GM10266 (cell line): ENCODE data around the gene KLF16.
A peak's percentile ranks its signal among the peaks of the same experiment; 100 is the strongest.

ENCODE experiments used
- DNase-seq: peaks from one replicate; pipeline ENCODE4 v3.0.0; 2012; ENCODE audit errors: extremely low spot score
- TF ChIP-seq, protein P1 (sequence below): IDR thresholded peaks from 2 replicates; pipeline ENCODE4 v1.5.1; 2012; ENCODE audit warnings: mild to moderate bottlenecking, low read depth; ENCODE audit not compliant: control insufficient read depth, insufficient read depth; ENCODE audit errors: missing control alignments

Gene KLF16

DNA sequence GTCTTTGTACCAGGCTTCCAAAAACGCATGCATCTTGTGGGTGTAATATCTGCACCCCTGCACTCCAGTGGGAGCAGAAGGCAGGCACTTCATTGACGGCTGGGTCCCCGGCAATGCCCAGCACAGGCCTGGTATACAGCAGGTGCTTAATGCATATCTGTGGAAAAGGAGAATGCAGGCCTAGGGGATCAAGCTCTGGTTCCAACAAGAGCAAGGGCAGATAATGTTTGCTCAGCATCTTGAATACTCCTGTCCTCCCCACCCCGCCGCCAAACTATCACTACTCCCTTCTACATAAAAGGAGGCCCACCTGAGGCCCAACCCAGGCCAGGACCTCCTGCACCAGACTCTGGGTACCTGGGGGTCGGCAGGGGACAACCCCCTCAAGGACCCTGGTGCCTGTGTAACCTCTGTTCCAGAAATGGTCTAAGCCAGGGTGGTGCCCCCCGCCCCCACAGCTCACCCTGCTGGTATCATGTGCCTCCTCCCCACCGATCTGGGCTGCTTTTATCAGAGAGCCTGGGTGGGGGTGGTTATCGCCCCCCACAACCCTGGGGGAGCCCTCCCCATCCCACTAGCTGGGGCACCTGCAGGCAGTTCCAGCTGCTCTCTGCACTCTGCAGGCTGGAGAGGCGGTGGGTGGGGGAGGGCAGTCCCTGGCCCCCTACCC lies 4.8 kb downstream of the KLF16 start:
- TF ChIP-seq, protein P1, sequence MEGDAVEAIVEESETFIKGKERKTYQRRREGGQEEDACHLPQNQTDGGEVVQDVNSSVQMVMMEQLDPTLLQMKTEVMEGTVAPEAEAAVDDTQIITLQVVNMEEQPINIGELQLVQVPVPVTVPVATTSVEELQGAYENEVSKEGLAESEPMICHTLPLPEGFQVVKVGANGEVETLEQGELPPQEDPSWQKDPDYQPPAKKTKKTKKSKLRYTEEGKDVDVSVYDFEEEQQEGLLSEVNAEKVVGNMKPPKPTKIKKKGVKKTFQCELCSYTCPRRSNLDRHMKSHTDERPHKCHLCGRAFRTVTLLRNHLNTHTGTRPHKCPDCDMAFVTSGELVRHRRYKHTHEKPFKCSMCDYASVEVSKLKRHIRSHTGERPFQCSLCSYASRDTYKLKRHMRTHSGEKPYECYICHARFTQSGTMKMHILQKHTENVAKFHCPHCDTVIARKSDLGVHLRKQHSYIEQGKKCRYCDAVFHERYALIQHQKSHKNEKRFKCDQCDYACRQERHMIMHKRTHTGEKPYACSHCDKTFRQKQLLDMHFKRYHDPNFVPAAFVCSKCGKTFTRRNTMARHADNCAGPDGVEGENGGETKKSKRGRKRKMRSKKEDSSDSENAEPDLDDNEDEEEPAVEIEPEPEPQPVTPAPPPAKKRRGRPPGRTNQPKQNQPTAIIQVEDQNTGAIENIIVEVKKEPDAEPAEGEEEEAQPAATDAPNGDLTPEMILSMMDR, result no peak
- no peak for DNase-seq

- no peak for DNase-seq
- TF ChIP-seq, protein P1, result no peak
These were observed 5.6 kb downstream of the KLF16 start for GRCh38 chr19:1857648-1858326.

GRCh38 chr19:1856698-1857603 lies 6.4 kb downstream of the KLF16 start:
- TF ChIP-seq, protein P1, result no peak
- DNase-seq, result peak; percentile 88

DNA sequence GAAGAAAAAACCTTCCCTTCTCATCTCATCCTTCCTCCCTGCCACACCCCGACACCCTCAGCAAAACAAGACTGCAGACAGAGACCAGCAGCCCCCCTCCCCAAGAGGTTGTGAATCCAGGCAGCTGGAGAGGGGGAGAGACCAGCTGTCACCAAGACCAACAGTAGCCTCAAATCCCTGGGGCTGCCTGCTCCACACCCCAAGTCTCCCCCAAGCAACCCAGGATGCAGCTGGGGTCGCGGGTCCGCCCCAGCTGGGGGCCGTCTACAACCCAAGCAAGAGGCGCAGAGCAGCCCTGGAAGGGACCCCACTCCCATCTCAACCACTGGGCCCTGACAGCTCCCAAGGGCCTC lies 7.1 kb downstream of the KLF16 start:
- TF ChIP-seq, protein P1, result no peak
- no peak for DNase-seq

- TF ChIP-seq, protein P1, result no peak
- no peak for DNase-seq
These were observed 7.5 kb downstream of the KLF16 start for GRCh38 chr19:1855828-1856255.

DNA sequence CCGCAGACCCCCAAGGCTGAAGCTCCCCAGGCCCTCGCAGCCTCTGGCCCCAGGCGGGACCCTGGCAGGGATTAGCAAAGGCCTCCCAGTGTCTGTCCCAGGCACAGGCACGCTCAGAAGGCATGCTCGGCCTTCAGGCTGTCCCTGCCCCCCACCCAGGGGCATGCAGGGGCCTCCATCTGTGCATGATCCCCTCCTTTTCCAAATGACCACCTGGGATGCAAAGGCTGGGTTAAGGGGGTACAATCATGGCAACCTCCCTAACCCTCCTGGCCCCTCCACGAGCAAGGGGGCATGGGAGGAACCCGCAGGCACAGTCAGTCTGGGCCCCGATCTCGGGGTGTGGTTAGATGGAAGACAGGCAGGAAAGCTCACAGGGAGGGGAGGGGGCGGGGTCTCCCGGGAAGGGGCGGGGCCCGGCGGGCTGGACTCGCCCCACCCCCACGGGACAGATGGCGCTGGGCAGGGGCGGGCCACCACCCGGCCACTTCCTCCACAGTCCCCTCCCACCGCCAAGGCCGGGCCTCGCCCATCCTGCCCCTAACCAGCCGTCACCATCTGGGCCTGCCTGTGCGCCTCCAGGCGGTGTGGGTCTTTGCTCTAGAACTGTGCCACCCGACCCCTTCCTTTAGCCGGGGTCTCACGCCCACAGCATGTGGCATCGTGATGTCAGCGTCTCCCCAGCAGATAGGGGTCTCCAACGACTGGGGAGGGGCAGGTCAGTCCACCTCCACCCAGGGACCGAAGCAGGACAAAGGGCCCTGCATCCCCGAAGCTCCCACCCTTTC lies 8.1 kb downstream of the KLF16 start:
- DNase-seq, result peak; percentile 98
- TF ChIP-seq, protein P1, result no peak
